IMR-90 (cell line): ENCODE results near the gene CSRNP3. TPM values are rescaled to one million over a fixed set of nuclear protein-coding genes. Genes with fewer than 3 reads are reported as not detected.

Experiments
- ATAC-seq: fragments of 200-7000 bp; cut with Tn5 transposase; 2 replicates; pipeline ENCODE4 v1.9.1; 2020; ENCODE audit warnings: low read depth, mild to moderate bottlenecking, moderate library complexity
- BruUV-seq: library from RNA; stranded (reverse); fragments of 400-500 nt; replicated peaks from 2 replicates; lab custom pipeline; 2021; lab: Mats Ljungman, UMichigan
- CTCF ChIA-PET: fragments of 300-600 bp; formaldehyde crosslinking; extraction: SDS; loops from one replicate; lab custom pipeline; 2021; ENCODE audit warnings: antibody characterized with exemption; lab: Yijun Ruan, JAX
- POLR2A ChIA-PET: fragments of 300-600 bp; sonication (Branson Sonifier 250); formaldehyde crosslinking; loops from one replicate; lab custom pipeline; 2022; ENCODE audit warnings: antibody characterized with exemption; ENCODE audit not compliant: unreplicated experiment; lab: Charles Lee
- DNase-seq: peaks from one replicate; pipeline ENCODE4 v3.0.0; 2013
- H2AFZ ChIP-seq: replicated peaks from 2 replicates; pipeline ENCODE3; 2013; ENCODE audit warnings: low read length, mild to moderate bottlenecking; ENCODE audit not compliant: poor library complexity
- H2AK5ac ChIP-seq: 2 replicates; pipeline ENCODE4 v1.6.1; 2013; ENCODE audit warnings: low read depth, low read length, inconsistent platforms
- H2AK9ac ChIP-seq: replicated peaks from 2 replicates; pipeline ENCODE3; 2013; ENCODE audit warnings: mild to moderate bottlenecking, low read depth, low read length, moderate library complexity; ENCODE audit not compliant: poor library complexity
- H2BK120ac ChIP-seq: 2 replicates; pipeline ENCODE4 v1.6.1; 2013; ENCODE audit warnings: low read depth, low read length, inconsistent platforms
- H2BK15ac ChIP-seq: 3 replicates; pipeline ENCODE4 v1.6.1; 2013; ENCODE audit warnings: low read depth, low read length, inconsistent platforms
- H2BK20ac ChIP-seq: 2 replicates; pipeline ENCODE4 v1.6.1; 2013; ENCODE audit warnings: low read depth, mild to moderate bottlenecking, inconsistent platforms, low read length, moderate library complexity
- H2BK5ac ChIP-seq: 2 replicates; pipeline ENCODE4 v1.6.1; 2013; ENCODE audit warnings: mild to moderate bottlenecking, low read depth, low read length, inconsistent platforms; ENCODE audit not compliant: poor library complexity, severe bottlenecking
- H3K14ac ChIP-seq: replicated peaks from 2 replicates; pipeline ENCODE4 v1.6.1; 2013; ENCODE audit warnings: low read depth, low read length, inconsistent platforms
- H3K18ac ChIP-seq: 2 replicates; pipeline ENCODE4 v1.6.1; 2013; ENCODE audit warnings: low read depth, low read length, control low read depth
- H3K23ac ChIP-seq: 2 replicates; pipeline ENCODE4 v1.6.1; 2013; ENCODE audit warnings: low read depth, low read length, inconsistent platforms
- H3K27ac ChIP-seq: 2 replicates; pipeline ENCODE4 v1.5.1; 2013; ENCODE audit warnings: mild to moderate bottlenecking, control low read depth, low read length; ENCODE audit not compliant: insufficient read depth
- H3K27me3 ChIP-seq: 2 replicates; pipeline ENCODE4 v1.6.1; 2013; ENCODE audit warnings: low read length; ENCODE audit not compliant: control insufficient read depth, insufficient read depth
- H3K36me3 ChIP-seq: 2 replicates; pipeline ENCODE4 v1.6.1; 2013; ENCODE audit warnings: low read length, mixed read lengths; ENCODE audit not compliant: control insufficient read depth, insufficient read depth
- H3K4ac ChIP-seq: 2 replicates; pipeline ENCODE4 v1.6.1; 2013; ENCODE audit warnings: low read depth, low read length, inconsistent platforms
- H3K4me1 ChIP-seq: 2 replicates; pipeline ENCODE4 v1.6.1; 2013; ENCODE audit warnings: low read length, mixed read lengths; ENCODE audit not compliant: control insufficient read depth, insufficient read depth
- H3K4me2 ChIP-seq: 2 replicates; pipeline ENCODE4 v1.6.1; 2013; ENCODE audit warnings: low read depth, mild to moderate bottlenecking, control low read depth, low read length, moderate library complexity
- H3K4me3 ChIP-seq: 2 replicates; pipeline ENCODE4 v1.5.1; 2013; ENCODE audit warnings: low read depth, mild to moderate bottlenecking, control low read depth, low read length, moderate library complexity; ENCODE audit not compliant: insufficient read depth
- H3K56ac ChIP-seq: 2 replicates; pipeline ENCODE4 v1.6.1; 2013; ENCODE audit warnings: low read length, inconsistent platforms; ENCODE audit not compliant: insufficient read depth; ENCODE audit errors: extremely low read depth
- H3K79me1 ChIP-seq, 2 experiments: 2 replicates each; pipeline ENCODE4 v1.6.1; 2013; ENCODE audit warnings: low read length in 2 of 2, inconsistent platforms in 1 of 2, low read depth in 1 of 2
- H3K9ac ChIP-seq: 2 replicates; pipeline ENCODE4 v1.6.1; 2013; ENCODE audit warnings: low read depth, low read length, control low read depth
- H3K9me1 ChIP-seq: 2 replicates; pipeline ENCODE4 v1.6.1; 2013; ENCODE audit warnings: low read length, inconsistent platforms; ENCODE audit not compliant: insufficient read depth
- H3K9me3 ChIP-seq: 2 replicates; pipeline ENCODE4 v1.6.1; 2013; ENCODE audit warnings: low read length; ENCODE audit not compliant: control insufficient read depth, insufficient read depth
- H4K20me1 ChIP-seq: 2 replicates; pipeline ENCODE4 v1.6.1; 2013; ENCODE audit warnings: low read length, inconsistent platforms; ENCODE audit not compliant: insufficient read depth
- H4K5ac ChIP-seq: 2 replicates; pipeline ENCODE4 v1.6.1; 2013; ENCODE audit warnings: mild to moderate bottlenecking, low read depth, low read length, control low read depth
- H4K8ac ChIP-seq, 2 experiments: 2 replicates each; pipeline ENCODE4 v1.6.1; 2013; ENCODE audit warnings: low read depth in 2 of 2, low read length in 2 of 2, control low read depth in 1 of 2, inconsistent platforms in 1 of 2
- H4K91ac ChIP-seq: 2 replicates; pipeline ENCODE4 v1.6.1; 2013; ENCODE audit warnings: low read depth, low read length, inconsistent platforms; ENCODE audit not compliant: insufficient read depth
- BHLHE40 ChIP-seq: fragments of 150-350 bp; IDR thresholded peaks from 2 replicates; pipeline ENCODE4 v1.6.1; 2016; ENCODE audit warnings: mild to moderate bottlenecking, low read depth, low read length
- CEBPB ChIP-seq: IDR thresholded peaks from 2 replicates; pipeline ENCODE4 v1.6.1; 2012; ENCODE audit warnings: low read depth, low read length, improper control_type of control experiment
- CHD1 ChIP-seq: IDR thresholded peaks from 2 replicates; pipeline ENCODE4 v1.6.1; 2012; ENCODE audit warnings: low read depth, low read length, improper control_type of control experiment
- ELK1 ChIP-seq: fragments of 150-350 bp; IDR thresholded peaks from 2 replicates; pipeline ENCODE4 v1.6.1; 2016; ENCODE audit warnings: low read depth, mild to moderate bottlenecking, low read length, moderate library complexity, borderline replicate concordance
- FOS ChIP-seq: fragments of 150-350 bp; IDR thresholded peaks from 2 replicates; pipeline ENCODE4 v1.6.1; 2016; ENCODE audit warnings: low read depth, low read length
- MAFK ChIP-seq: IDR thresholded peaks from 2 replicates; pipeline ENCODE4 v1.6.1; 2012; ENCODE audit warnings: low read depth, low read length, improper control_type of control experiment
- MAZ ChIP-seq: IDR thresholded peaks from 2 replicates; pipeline ENCODE4 v1.6.1; 2012; ENCODE audit warnings: low read depth, mild to moderate bottlenecking, low read length, improper control_type of control experiment, moderate library complexity, borderline replicate concordance
- MXI1 ChIP-seq: IDR thresholded peaks from 2 replicates; pipeline ENCODE4 v1.6.1; 2012; ENCODE audit warnings: low read depth, mild to moderate bottlenecking, low read length, moderate library complexity, borderline replicate concordance
- NFE2L2 ChIP-seq: fragments of 150-350 bp; IDR thresholded peaks from 2 replicates; pipeline ENCODE4 v1.6.1; 2016; ENCODE audit warnings: low read depth, mild to moderate bottlenecking, low read length
- POLR2A ChIP-seq: IDR thresholded peaks from 2 replicates; pipeline ENCODE4 v1.6.1; 2012; ENCODE audit warnings: mild to moderate bottlenecking, low read depth, low read length
- RAD21 ChIP-seq: IDR thresholded peaks from 2 replicates; pipeline ENCODE4 v1.6.1; 2012; ENCODE audit warnings: low read length, improper control_type of control experiment
- RCOR1 ChIP-seq: IDR thresholded peaks from 2 replicates; pipeline ENCODE4 v1.6.1; 2012; ENCODE audit warnings: mild to moderate bottlenecking, low read length, improper control_type of control experiment; ENCODE audit not compliant: insufficient replicate concordance
- RFX5 ChIP-seq: IDR thresholded peaks from 2 replicates; pipeline ENCODE4 v1.8.0; 2012; ENCODE audit warnings: low read depth, mild to moderate bottlenecking, low read length, moderate library complexity
- SMC3 ChIP-seq: fragments of 150-350 bp; IDR thresholded peaks from 2 replicates; pipeline ENCODE4 v1.6.1; 2016; ENCODE audit warnings: low read depth, mild to moderate bottlenecking, antibody characterized with exemption, low read length, moderate library complexity
- WGBS, 2 experiments: methylation state at CpG; one replicate each; pipeline versions ENCODE4 v1.1.5 to v1.1.7; 2013; ENCODE audit warnings: missing lambda C conversion rate in 2 of 2; ENCODE audit not compliant: insufficient read length in 1 of 2; ENCODE audit errors: extremely low coverage in 2 of 2; 5-methylcytosine and 5-hydroxymethylcytosine counted together
- dilution Hi-C: fragments of 300-500 bp; cut with HindIII; formaldehyde crosslinking; loops from one replicate; pipeline ENCODE4 v1.14.3; 2018; ENCODE audit warnings: low sequenced_read_pairs; ENCODE audit not compliant: unreplicated experiment
- in situ Hi-C: fragments of 300-500 bp; cut with MboI; formaldehyde crosslinking; loops from 3 replicates; pipeline ENCODE4 v1.14.3; 2019; ENCODE audit warnings: low sequenced_read_pairs, inconsistent platforms, mixed read lengths
- intact Hi-C: fragments of 100-400 bp; cut with micrococcal nuclease; formaldehyde crosslinking; loops from 2 replicates; pipeline ENCODE4 v1.10.0; 2022
- polyA plus RNA-seq, 3 experiments: library from polyadenylated mRNA; depleted of rRNA; stranded (reverse); fragments of >200 nt; gene quantifications; 2 replicates each; pipeline ENCODE4 v1.2.3, GENCODE V29; 2012; ENCODE audit warnings: low replicate concordance in 1 of 3
- total RNA-seq: library from RNA; depleted of rRNA; stranded (reverse); fragments of >200 nt; gene quantifications from 2 replicates; pipeline ENCODE4 v1.2.3, GENCODE V29; 2012
- TF ChIP-seq, protein P1 (sequence below): conservative IDR thresholded peaks from 2 replicates; pipeline ENCODE4 v1.5.1; 2012; ENCODE audit warnings: mild to moderate bottlenecking, low read depth, low read length, improper control_type of control experiment
- TF ChIP-seq, protein P2 (sequence below): fragments of 150-350 bp; IDR thresholded peaks from 2 replicates; pipeline ENCODE4 v1.6.1; 2017; ENCODE audit warnings: mild to moderate bottlenecking, antibody characterized with exemption, low read length, low read depth

Gene CSRNP3
- total and polyA plus RNA-seq, 2 of the 4 experiments (the other 2 are of a cell fraction), result 0.21 to 0.72 TPM

DNA sequence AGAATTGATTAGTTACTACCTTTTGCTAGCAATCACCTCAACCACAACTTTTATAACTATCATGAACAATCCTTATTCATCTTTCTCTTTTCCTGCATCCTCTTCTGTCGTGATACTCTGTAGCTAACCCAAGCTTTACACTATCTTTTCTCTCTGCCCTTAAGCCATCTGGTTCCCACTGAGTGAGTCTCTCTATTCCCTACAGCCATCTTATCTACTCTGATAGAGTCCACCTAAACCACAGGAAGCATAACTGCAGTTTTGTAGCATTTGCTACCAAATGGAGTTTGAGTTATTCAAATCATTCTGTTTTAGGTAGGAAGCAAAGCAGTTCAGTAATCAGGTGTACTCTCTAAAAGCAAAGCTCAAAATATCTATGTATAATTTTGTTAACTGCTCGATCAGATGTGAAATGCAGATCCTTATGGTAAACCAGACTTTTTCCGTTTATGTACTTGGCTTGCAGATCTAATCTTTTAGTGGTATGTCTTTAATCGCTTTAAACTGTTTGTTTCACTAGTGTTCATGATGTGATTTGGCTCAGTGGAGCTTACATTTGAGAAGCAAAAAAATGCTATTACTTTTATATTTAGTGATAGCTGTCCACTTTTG is 91.0 kb downstream of the CSRNP3 start:
- Histone ChIP-seq H3K79me1 (no peaks in the 10 kb centered on the region), H3K9me1 (no peaks in the 10 kb centered on the region), H2BK20ac (no peak overlapping the region), H3K4me2 (no peak overlapping the region), H3K14ac (no peak overlapping the region), H2AFZ (no peak overlapping the region), H4K91ac (no peak overlapping the region), H3K18ac (no peak overlapping the region), H2BK5ac (no peak overlapping the region), H3K27ac (no peak overlapping the region), H3K36me3 (no peaks in the 10 kb centered on the region), H2AK5ac (no peak overlapping the region), H3K4me3 (no peak overlapping the region), H4K8ac (no peak overlapping the region), H3K23ac (no peak overlapping the region), H2AK9ac (no peak overlapping the region), H4K5ac (no peak overlapping the region), H3K9ac (no peak overlapping the region), H3K4me1 (no peaks in the 10 kb centered on the region), H3K56ac (no peak overlapping the region), H2BK120ac (no peak overlapping the region), H4K20me1 (no peaks in the 10 kb centered on the region), H3K4ac (no peak overlapping the region), H3K9me3 (no peaks in the 10 kb centered on the region), H3K27me3 (no peaks in the 10 kb centered on the region), H2BK15ac (no peak overlapping the region)
- no peak for ATAC-seq
- ChIA-PET CTCF (no interaction called here), POLR2A (no interaction called here)
- in situ Hi-C loops, result no loop called here
- intact Hi-C loops, result loop anchor here (10.0 kb wide), 1 partner anchor 314 kb away; no protein-coding TSS in a partner anchor
- no peak for DNase-seq
- BruUV-seq, result no TSS peak
- TF ChIP-seq NFE2L2 (no peak), RCOR1 (no peak), MAZ (no peak), MXI1 (no peak), POLR2A (no peak), ELK1 (no peak), CEBPB (no peak), MAFK (no peak), BHLHE40 (no peak), SMC3 (no peak), FOS (no peak), CHD1 (no peak), RFX5 (no peak), RAD21 (no peak)
- TF ChIP-seq, protein P1, sequence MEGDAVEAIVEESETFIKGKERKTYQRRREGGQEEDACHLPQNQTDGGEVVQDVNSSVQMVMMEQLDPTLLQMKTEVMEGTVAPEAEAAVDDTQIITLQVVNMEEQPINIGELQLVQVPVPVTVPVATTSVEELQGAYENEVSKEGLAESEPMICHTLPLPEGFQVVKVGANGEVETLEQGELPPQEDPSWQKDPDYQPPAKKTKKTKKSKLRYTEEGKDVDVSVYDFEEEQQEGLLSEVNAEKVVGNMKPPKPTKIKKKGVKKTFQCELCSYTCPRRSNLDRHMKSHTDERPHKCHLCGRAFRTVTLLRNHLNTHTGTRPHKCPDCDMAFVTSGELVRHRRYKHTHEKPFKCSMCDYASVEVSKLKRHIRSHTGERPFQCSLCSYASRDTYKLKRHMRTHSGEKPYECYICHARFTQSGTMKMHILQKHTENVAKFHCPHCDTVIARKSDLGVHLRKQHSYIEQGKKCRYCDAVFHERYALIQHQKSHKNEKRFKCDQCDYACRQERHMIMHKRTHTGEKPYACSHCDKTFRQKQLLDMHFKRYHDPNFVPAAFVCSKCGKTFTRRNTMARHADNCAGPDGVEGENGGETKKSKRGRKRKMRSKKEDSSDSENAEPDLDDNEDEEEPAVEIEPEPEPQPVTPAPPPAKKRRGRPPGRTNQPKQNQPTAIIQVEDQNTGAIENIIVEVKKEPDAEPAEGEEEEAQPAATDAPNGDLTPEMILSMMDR, result no peak
- TF ChIP-seq, protein P2, sequence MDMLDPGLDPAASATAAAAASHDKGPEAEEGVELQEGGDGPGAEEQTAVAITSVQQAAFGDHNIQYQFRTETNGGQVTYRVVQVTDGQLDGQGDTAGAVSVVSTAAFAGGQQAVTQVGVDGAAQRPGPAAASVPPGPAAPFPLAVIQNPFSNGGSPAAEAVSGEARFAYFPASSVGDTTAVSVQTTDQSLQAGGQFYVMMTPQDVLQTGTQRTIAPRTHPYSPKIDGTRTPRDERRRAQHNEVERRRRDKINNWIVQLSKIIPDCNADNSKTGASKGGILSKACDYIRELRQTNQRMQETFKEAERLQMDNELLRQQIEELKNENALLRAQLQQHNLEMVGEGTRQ, result no peak
- dilution Hi-C loops, result no loop called here
- 70% methylated on average over 2 of the region's 4 CpGs; no CpG with 5 or more reads in 1 of the 2 experiments for WGBS, 2 experiments
